Renal pelvis (tissue), 4 donors: ENCODE data around the gene ZP3. TPM values are rescaled to one million over a fixed set of nuclear protein-coding genes. Genes with fewer than 3 reads are reported as not detected.
"Not testable (repeated sequence)": the region's sequence is repeated elsewhere in the genome, so short reads cannot be mapped to it uniquely, and the experiment has no call there.

Source experiments
- DNase-seq: peaks from one replicate; pipeline ENCODE4 v3.0.0-alpha.2; 2013
- polyA plus RNA-seq, 3 donors: library from polyadenylated mRNA; unstranded; fragments of 120-200 nt; gene quantifications; one replicate each; pipeline ENCODE4 v1.2.1, GENCODE V29; 2013; ENCODE audit not compliant: insufficient read length in 3 of 3

Gene ZP3
- polyA plus RNA-seq, 3 donors: 3.3 to 11.5 (median 9.4) TPM

DNA sequence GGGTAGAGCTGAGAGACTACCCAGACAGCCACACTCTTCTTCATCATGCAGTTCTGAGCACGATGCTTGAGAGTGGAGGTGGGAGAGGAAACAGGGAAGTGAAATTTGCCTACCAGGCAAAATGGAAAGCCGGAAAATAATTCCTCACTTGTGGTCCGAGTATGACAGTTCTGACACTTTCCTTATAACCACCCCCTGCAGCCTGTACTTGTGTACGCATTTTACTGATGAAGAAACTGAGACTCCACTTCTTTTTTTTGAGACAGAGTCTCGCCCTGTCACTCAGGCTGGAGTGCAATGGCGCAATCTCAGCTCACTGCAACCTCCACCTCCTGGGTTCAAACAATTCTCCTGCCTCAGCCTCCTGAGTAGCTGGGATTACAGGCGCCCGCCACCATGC lies 21.7 kb upstream of the ZP3 start:
- not testable (repeated sequence) for DNase-seq

- DNase-seq: no peak
These were observed 20.8 kb upstream of the ZP3 start for GRCh38 chr7:76403780-76404494.

DNA sequence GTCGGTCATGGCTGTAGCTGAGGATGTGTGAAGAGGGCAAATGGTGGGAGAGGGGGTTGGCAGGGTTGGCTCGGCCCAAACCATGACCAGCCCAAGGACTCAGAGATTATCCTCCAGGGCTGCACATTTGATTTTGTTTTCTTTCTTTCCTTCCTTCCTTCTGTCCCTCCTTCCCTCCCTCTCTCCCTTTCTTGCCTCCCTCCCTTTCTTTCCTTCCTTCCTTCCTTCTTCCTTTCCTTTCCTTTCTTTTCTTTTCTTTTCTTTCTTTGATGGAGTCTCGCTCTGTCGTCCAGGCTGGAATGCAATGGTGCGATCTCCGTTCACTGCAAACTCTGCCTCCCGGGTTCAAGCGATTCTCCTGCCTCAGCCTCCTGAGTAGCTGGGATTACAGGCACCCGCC lies 19.0 kb upstream of the ZP3 start:
- DNase-seq: no peak

- no peak for DNase-seq
These were observed 17.0 kb upstream of the ZP3 start for GRCh38 chr7:76407718-76408117.

DNA sequence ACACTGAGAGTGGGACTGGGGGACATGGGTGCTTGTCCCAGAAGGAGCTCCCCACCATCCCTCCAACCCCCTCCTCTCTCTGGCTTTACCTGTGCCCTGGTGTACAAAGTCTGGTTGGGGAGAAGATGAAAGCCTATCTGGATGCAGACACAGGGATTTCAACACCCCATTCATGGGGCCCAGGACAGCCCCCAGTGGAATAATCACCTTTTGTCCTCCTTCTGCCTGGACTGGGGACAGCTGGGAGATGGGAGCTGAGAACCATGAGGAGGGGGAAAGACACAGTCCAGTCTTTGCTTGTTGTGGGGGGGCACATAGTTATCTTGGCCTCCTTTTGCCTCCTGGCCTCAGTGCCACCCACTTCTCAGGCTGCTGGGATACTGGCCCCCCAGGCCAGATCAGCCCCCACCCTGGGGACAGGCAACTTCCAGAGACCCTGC lies 16.6 kb upstream of the ZP3 start:
- no peak for DNase-seq

GRCh38 chr7:76409537-76409936 lies 15.2 kb upstream of the ZP3 start, which contains the start of gene SSC4D:
SSC4D (minus strand) TSS chr7:76409697; CDS start chr7:76404439, 5,258 bp downstream.
- DNase-seq: no peak

- DNase-seq: no peak
These were observed 13.1 kb upstream of the ZP3 start for GRCh38 chr7:76411626-76412025.

GRCh38 chr7:76412249-76412648 lies 12.5 kb upstream of the ZP3 start:
- DNase-seq: no peak

- not testable (repeated sequence) for DNase-seq
These were observed 7.0 kb upstream of the ZP3 start for GRCh38 chr7:76417654-76418310.

GRCh38 chr7:76421097-76421496 lies 3.7 kb upstream of the ZP3 start:
- DNase-seq: not testable (repeated sequence)

DNA sequence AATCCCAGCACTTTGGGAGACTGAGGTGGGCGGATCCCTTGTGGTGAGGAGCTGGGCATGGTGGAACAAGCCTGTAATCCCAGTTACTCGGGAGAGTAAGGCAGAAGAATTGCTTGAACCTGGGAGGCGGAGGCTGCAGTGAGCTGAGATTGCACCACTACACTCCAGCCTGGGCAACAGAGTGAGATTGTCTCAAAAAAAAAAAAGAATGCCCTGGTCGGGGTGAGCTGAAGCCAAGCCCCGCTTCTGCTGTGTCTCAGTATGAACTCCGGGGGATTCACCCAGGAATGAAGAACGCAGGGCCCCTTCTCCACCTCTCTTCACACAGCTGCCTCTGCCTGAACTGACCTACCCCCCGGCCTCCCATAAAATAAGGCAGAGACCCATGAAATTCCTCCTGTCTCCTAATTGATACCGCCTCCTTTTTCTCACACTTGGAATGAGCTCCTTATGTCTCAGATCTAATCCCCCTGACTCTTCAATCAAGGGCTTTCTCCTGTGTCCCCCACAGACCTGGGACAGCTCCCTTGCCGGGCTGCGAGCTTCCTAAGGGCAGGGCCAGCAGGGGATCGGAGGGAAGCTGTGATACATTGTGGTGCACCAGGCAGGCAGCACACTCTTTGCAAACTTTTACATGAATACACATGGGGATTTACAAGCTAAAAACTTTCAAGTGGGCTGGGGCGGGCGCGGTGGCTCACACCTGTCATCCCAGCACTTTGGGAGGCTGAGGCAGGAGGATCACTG lies 911 bp upstream of the ZP3 start:
- peak; percentile 10 for DNase-seq

DNA sequence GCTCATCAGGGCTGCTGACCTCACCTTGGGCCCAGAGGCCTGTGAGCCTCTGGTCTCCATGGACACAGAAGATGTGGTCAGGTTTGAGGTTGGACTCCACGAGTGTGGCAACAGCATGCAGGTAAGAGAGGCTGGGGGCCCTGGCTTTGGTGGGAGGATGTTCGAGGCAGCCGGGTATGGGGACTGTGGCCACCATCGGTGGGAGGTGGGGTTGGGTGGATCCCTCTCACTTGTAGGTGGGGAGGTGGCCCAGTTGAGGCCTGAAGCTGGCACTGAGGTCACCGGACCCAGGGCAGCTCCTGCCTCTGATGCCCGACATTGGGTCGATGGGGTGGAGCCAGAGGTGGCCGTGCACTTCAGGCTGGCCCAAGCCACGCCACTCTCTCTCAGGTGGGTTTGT lies 406 bp downstream of the ZP3 start:
- no peak for DNase-seq

DNA sequence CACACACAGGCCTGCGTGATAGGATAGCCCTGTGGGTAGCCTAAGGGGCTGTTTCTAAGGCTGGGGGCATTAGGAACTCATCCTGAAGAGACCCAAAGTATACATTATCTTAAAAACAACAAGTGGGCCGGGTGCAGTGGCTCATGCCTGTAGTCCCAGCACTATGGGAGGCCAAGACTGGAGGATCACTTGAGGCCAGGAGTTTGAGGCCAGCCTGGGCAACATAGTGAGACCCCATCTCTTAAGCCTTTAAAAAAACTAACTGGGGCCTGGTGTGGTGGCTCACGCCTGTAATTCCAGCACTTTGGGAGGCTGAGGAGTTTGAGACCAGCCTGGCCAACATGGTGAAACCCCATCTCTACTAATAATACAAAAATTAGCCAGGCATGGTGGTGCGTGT lies 808 bp downstream of the ZP3 start:
- not testable (repeated sequence) for DNase-seq

GRCh38 chr7:76426246-76426645 lies 1.5 kb downstream of the ZP3 start:
- DNase-seq: no peak

- no peak for DNase-seq
These were observed 2.9 kb downstream of the ZP3 start for GRCh38 chr7:76427635-76428034.

- DNase-seq: no peak
These were observed 3.5 kb downstream of the ZP3 start for GRCh38 chr7:76428149-76428823.

- DNase-seq: no peak
These were observed 4.4 kb downstream of the ZP3 start for GRCh38 chr7:76428868-76429805.

DNA sequence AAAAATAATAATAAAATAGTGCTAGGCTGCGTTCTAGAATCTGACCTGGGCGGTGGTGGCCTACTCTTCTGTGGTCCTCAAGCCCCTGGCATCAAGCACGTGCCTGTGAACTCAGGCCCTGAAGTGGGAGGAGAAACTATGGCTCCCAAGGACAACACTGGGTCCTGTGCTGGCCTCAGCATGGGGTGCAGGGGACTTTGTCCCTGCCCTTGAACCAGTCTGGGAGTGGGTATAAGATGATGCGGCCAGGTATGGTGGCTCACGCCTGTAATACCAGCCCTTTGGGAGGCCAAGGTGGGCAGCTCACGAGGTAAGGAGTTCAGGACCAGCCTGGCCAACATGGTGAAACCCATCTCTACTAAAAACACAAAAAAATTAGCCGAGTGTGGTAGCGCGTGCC lies 5.5 kb downstream of the ZP3 start:
- DNase-seq: no peak

DNA sequence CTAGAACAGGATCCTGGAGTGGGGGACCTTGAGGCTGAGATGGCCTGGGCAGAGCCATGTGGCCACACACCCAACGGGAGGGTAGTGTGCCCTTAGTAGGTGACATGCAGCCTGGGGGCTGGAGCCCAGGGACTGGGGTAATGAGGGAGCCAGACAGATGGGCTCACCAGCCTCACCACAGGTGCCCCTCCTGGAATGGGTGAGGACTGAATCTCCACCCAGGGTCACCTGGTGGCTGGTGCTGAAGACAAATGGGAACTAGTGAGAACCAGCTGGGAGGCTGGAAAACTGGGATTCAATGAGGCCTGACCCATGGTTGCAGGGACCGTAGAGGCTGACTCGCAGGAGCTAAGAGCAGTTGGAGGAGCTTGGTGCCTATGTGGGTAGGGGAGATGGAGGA lies 6.1 kb downstream of the ZP3 start:
- DNase-seq: no peak

GRCh38 chr7:76437873-76438272 lies 13.1 kb downstream of the ZP3 start:
- DNase-seq: peak; percentile 78
